ENCODE data around the gene PSEN2. TPM values are rescaled to one million over a fixed set of nuclear protein-coding genes. Genes with fewer than 3 reads are reported as not detected.

PSEN2 gene
- total and polyA plus RNA-seq, 10 of the 15 experiments (the other 5 are each of a cell fraction or from before 2014, with no cell fraction given): 0.90 to 13.3 (median 7.0) TPM

DNA sequence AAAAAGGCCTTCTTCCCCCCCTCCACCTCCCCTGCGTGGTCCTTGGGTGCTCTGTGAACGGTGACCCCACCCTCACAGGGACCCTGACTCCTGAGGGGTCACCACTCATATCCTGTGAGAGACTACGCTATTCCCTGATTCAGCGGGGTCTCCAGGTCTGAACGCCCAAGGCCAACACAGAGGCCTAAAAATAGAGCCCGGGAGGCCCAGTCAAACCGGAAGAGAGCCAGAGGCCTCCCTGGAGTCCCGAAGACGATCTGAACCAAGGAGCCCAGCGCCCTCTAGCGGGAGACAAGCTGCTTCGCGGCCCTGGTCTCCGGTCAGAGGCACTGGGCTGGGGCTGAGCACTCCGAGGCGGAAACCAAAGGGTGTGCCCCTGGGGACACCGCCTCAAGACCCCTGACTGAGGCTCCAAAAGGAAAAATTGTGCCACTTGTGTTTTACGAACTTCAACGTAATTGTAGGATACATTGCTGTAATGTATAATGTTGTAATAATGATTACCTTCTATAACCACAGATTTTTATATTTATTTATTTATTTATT lies 42.4 kb upstream of the PSEN2 start (continued):
- TF ChIP-seq, protein P1, sequence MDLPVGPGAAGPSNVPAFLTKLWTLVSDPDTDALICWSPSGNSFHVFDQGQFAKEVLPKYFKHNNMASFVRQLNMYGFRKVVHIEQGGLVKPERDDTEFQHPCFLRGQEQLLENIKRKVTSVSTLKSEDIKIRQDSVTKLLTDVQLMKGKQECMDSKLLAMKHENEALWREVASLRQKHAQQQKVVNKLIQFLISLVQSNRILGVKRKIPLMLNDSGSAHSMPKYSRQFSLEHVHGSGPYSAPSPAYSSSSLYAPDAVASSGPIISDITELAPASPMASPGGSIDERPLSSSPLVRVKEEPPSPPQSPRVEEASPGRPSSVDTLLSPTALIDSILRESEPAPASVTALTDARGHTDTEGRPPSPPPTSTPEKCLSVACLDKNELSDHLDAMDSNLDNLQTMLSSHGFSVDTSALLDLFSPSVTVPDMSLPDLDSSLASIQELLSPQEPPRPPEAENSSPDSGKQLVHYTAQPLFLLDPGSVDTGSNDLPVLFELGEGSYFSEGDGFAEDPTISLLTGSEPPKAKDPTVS (IDR thresholded peaks at IDR 0.05; ENCODE audit: low read depth, low read length): no peak
- TF ChIP-seq NRF1 (conservative IDR thresholded peaks at IDR 0.05; ENCODE audit: low read depth, low read length): no peak
- TF ChIP-seq SUPT20H (IDR thresholded peaks at IDR 0.05; ENCODE audit: borderline replicate concordance, control insufficient read depth, low read depth, low read length): no peak
- TF ChIP-seq ZNF622 (IDR thresholded peaks at IDR 0.05): no peak
- TF ChIP-seq, protein P2, sequence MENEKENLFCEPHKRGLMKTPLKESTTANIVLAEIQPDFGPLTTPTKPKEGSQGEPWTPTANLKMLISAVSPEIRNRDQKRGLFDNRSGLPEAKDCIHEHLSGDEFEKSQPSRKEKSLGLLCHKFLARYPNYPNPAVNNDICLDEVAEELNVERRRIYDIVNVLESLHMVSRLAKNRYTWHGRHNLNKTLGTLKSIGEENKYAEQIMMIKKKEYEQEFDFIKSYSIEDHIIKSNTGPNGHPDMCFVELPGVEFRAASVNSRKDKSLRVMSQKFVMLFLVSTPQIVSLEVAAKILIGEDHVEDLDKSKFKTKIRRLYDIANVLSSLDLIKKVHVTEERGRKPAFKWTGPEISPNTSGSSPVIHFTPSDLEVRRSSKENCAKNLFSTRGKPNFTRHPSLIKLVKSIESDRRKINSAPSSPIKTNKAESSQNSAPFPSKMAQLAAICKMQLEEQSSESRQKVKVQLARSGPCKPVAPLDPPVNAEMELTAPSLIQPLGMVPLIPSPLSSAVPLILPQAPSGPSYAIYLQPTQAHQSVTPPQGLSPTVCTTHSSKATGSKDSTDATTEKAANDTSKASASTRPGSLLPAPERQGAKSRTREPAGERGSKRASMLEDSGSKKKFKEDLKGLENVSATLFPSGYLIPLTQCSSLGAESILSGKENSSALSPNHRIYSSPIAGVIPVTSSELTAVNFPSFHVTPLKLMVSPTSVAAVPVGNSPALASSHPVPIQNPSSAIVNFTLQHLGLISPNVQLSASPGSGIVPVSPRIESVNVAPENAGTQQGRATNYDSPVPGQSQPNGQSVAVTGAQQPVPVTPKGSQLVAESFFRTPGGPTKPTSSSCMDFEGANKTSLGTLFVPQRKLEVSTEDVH (IDR thresholded peaks at IDR 0.05; ENCODE audit: low read depth, partially characterized antibody): no peak
- no peak for TF ChIP-seq POLR2AphosphoS2 (IDR thresholded peaks at IDR 0.05; ENCODE audit: low read depth, low read length)
- TF ChIP-seq, protein P3, sequence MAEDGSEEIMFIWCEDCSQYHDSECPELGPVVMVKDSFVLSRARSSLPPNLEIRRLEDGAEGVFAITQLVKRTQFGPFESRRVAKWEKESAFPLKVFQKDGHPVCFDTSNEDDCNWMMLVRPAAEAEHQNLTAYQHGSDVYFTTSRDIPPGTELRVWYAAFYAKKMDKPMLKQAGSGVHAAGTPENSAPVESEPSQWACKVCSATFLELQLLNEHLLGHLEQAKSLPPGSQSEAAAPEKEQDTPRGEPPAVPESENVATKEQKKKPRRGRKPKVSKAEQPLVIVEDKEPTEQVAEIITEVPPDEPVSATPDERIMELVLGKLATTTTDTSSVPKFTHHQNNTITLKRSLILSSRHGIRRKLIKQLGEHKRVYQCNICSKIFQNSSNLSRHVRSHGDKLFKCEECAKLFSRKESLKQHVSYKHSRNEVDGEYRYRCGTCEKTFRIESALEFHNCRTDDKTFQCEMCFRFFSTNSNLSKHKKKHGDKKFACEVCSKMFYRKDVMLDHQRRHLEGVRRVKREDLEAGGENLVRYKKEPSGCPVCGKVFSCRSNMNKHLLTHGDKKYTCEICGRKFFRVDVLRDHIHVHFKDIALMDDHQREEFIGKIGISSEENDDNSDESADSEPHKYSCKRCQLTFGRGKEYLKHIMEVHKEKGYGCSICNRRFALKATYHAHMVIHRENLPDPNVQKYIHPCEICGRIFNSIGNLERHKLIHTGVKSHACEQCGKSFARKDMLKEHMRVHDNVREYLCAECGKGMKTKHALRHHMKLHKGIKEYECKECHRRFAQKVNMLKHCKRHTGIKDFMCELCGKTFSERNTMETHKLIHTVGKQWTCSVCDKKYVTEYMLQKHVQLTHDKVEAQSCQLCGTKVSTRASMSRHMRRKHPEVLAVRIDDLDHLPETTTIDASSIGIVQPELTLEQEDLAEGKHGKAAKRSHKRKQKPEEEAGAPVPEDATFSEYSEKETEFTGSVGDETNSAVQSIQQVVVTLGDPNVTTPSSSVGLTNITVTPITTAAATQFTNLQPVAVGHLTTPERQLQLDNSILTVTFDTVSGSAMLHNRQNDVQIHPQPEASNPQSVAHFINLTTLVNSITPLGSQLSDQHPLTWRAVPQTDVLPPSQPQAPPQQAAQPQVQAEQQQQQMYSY (CRISPR knock-in tag; IDR thresholded peaks at IDR 0.05): no peak
- TF ChIP-seq POLR2AphosphoS5 (IDR thresholded peaks at IDR 0.05; ENCODE audit: low read length): no peak
- no peak for TF ChIP-seq ZZZ3 (IDR thresholded peaks at IDR 0.05; ENCODE audit: control insufficient read depth, insufficient read length, low read depth)
- no peak for TF ChIP-seq BRCA1 (IDR thresholded peaks at IDR 0.05; ENCODE audit: low read depth, low read length)
- TF ChIP-seq ZNF274 (IDR thresholded peaks at IDR 0.05; ENCODE audit: insufficient read depth, insufficient read length): no peak
- TF ChIP-seq, protein P4, sequence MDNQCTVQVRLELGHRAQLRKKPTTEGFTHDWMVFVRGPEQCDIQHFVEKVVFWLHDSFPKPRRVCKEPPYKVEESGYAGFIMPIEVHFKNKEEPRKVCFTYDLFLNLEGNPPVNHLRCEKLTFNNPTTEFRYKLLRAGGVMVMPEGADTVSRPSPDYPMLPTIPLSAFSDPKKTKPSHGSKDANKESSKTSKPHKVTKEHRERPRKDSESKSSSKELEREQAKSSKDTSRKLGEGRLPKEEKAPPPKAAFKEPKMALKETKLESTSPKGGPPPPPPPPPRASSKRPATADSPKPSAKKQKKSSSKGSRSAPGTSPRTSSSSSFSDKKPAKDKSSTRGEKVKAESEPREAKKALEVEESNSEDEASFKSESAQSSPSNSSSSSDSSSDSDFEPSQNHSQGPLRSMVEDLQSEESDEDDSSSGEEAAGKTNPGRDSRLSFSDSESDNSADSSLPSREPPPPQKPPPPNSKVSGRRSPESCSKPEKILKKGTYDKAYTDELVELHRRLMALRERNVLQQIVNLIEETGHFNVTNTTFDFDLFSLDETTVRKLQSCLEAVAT (IDR thresholded peaks at IDR 0.05): no peak
- TF ChIP-seq ZNF207 (IDR thresholded peaks at IDR 0.05; ENCODE audit: borderline replicate concordance): peak; percentile 88; the same call in 1 of the 2 replicates
- 0 out of 2 replicates have a peak, but pooled peaks have one; percentile 47 for TF ChIP-seq HDGF (IDR thresholded peaks at IDR 0.05)
- TF ChIP-seq, protein P5, sequence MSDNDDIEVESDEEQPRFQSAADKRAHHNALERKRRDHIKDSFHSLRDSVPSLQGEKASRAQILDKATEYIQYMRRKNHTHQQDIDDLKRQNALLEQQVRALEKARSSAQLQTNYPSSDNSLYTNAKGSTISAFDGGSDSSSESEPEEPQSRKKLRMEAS (IDR thresholded peaks at IDR 0.05; ENCODE audit: low read depth, low read length): no peak
- no peak for TF ChIP-seq SP1 (IDR thresholded peaks at IDR 0.05; ENCODE audit: low read depth, low read length)
- TF ChIP-seq SUZ12 (IDR thresholded peaks at IDR 0.05; ENCODE audit: unreplicated experiment): no peak
- TF ChIP-seq NR2F1 (conservative IDR thresholded peaks at IDR 0.05): 0 out of 2 replicates have a peak, but pooled peaks have one; percentile 42
- TF ChIP-seq NFYA (IDR thresholded peaks at IDR 0.05; ENCODE audit: borderline replicate concordance, low read depth, low read length): no peak
- TF ChIP-seq TARDBP (IDR thresholded peaks at IDR 0.05; ENCODE audit: borderline replicate concordance): no peak
- TF ChIP-seq TAF1 (IDR thresholded peaks at IDR 0.05; ENCODE audit: borderline replicate concordance, low read depth, low read length): no peak
- peak; percentile 70; the same call in 1 of the 2 replicates for TF ChIP-seq NBN (IDR thresholded peaks at IDR 0.05)
- no peak for TF ChIP-seq ZNF217 (IDR thresholded peaks at IDR 0.05)

All from GM12878 (cell line).